ENCODE data around the gene AK1. TPM values are rescaled to one million over a fixed set of nuclear protein-coding genes. Genes with fewer than 3 reads are reported as not detected.

The AK1 gene
- total RNA-seq, 1 donor from 2014 or later = 64.5 TPM

DNA sequence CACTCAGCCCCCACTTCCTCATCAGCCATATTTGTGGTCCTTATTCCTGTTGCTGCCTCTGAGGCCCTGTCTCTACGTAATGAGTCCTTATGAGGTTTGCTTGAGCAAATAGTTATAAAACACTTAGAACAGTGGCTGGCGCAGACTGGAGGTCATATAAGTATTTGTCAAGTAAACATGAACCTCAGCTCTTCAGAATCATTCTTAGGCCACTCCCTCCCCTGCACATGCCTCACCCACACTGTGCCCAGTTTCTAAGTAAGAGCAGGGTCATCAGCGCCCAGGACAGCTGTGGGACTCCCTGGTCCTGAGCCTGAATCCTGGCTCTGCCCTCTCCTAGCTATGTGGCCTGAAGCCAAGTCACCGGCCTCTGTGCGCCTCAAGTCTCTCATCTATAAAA, 35.4 kb upstream of the AK1 start:
- Histone ChIP-seq H3K36me3 (peaks cover 38 to 48% of the 10 kb centered on the region in 2 donors), H3K27ac (no peak overlapping the region), H3K4me1 (peaks cover 10 to 22% of the 10 kb centered on the region in 2 donors), H3K9me3 (no peaks in the 10 kb centered on the region), H3K4me3 (no peak overlapping the region), H3K27me3 (no peaks in the 10 kb centered on the region)
- TF ChIP-seq, protein P1, sequence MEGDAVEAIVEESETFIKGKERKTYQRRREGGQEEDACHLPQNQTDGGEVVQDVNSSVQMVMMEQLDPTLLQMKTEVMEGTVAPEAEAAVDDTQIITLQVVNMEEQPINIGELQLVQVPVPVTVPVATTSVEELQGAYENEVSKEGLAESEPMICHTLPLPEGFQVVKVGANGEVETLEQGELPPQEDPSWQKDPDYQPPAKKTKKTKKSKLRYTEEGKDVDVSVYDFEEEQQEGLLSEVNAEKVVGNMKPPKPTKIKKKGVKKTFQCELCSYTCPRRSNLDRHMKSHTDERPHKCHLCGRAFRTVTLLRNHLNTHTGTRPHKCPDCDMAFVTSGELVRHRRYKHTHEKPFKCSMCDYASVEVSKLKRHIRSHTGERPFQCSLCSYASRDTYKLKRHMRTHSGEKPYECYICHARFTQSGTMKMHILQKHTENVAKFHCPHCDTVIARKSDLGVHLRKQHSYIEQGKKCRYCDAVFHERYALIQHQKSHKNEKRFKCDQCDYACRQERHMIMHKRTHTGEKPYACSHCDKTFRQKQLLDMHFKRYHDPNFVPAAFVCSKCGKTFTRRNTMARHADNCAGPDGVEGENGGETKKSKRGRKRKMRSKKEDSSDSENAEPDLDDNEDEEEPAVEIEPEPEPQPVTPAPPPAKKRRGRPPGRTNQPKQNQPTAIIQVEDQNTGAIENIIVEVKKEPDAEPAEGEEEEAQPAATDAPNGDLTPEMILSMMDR (IDR thresholded peaks at IDR 0.05) = no peak
- DNase-seq (ENCODE audit: low spot score in 2 of 2) = no peak
- intact Hi-C loops (cut with DNase I) = no loop called here

DNA sequence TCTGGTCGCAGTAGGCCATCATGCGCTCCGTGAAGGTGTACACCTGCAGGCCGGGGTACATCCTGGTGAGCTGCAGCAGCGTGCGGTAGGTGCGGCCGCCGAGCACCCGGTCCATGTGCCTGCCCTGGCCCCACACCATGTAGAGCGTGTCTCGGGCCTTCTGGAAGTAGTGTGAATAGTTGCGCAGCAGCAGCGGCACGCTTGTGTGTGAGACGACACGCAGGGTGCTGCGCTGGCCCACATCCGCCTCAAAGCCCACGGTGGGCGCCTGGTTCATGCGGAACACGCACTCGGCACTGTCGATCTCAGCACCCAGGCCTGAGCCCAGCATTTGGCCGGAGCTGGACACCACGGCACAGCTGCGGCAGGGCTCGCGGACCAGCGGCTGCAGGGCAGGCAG, 34.8 kb upstream of the AK1 start:
- peaks cover 5 to 17% of the 10 kb centered on the region in 2 donors for H3K4me1 ChIP-seq
- H3K27me3 ChIP-seq = no peaks in the 10 kb centered on the region
- H3K36me3 ChIP-seq = peaks cover 40 to 48% of the 10 kb centered on the region in 2 donors
- TF ChIP-seq, protein P1 (IDR thresholded peaks at IDR 0.05) = no peak
- no peak overlapping the region for H3K27ac ChIP-seq
- no peak for DNase-seq (ENCODE audit: low spot score in 2 of 2)
- H3K4me3 ChIP-seq = no peak overlapping the region
- intact Hi-C loops (cut with DNase I) = no loop called here
- H3K9me3 ChIP-seq = no peaks in the 10 kb centered on the region

DNA sequence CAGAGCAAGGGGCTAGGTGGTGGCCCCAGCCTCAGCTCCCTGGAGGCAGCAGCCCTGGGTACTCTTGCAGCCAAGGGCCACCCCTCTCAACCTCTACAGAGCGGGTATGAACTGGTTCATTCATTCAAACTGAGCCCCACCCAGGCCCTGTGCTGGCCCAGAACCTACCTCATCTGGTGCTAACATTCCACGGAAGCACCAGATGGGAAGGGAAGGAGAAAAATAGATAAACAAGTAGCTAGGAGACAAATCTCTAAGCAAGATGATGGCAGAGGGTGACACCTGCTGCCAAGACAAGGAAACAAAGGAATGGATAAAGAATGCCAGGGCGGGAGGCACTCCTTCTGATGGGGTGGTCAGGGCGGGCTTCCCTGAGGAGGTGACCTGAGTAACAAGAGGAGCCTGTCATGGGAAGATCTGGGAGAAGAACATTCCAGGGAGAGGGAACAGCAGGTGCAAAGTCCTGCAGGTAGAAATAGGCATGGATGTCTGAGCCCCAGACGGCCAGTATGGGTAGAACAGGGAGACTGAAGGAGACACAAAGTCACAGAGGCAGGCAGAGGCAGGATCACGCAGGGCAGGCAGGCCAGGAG, 33.2 kb upstream of the AK1 start:
- no peak for DNase-seq (ENCODE audit: low spot score in 2 of 2)
- intact Hi-C loops (cut with DNase I) = no loop called here
- no peaks in the 10 kb centered on the region for H3K9me3 ChIP-seq
- TF ChIP-seq, protein P1 (IDR thresholded peaks at IDR 0.05) = no peak
- H3K27ac ChIP-seq = peak overlapping the region in 1 of 2 donors; percentile 2
- no peaks in the 10 kb centered on the region for H3K27me3 ChIP-seq
- peaks cover 8 to 23% of the 10 kb centered on the region in 2 donors for H3K4me1 ChIP-seq
- no peak overlapping the region for H3K4me3 ChIP-seq
- H3K36me3 ChIP-seq = peaks cover 40 to 48% of the 10 kb centered on the region in 2 donors

DNA sequence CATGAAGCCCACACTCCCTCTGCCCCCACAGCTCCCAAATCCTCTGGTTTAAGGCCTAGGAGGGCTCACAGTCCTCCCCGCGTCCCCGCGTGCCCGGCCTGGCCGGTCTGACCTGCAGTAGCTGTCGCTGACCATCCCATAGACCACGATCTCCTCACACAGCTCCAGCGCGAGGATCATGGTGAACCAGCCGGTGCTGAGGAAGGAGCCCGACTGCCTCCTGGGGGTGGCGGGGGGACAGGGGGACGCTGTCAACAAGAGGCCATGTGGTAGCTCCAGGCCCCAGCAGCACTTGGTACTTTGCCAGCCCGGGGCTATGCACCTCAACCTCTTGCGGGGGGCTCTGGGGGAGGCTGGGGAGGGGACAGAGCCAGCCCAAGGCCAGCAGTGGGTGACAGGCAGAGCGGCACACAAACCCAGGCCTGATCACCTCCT, 32.4 kb upstream of the AK1 start:
- intact Hi-C loops (cut with DNase I) = no loop called here
- TF ChIP-seq, protein P1 (IDR thresholded peaks at IDR 0.05) = no peak
- Histone ChIP-seq H3K9me3 (no peaks in the 10 kb centered on the region), H3K36me3 (peaks cover 40 to 48% of the 10 kb centered on the region in 2 donors), H3K4me3 (no peak overlapping the region), H3K4me1 (peaks cover 6 to 22% of the 10 kb centered on the region in 2 donors), H3K27ac (no peak overlapping the region), H3K27me3 (no peaks in the 10 kb centered on the region)
- no peak for DNase-seq (ENCODE audit: low spot score in 2 of 2)

GRCh38 chr9:127908660-127908926, 31.1 kb upstream of the AK1 start:
- Histone ChIP-seq H3K9me3 (no peaks in the 10 kb centered on the region), H3K36me3 (peaks cover 38 to 45% of the 10 kb centered on the region in 2 donors), H3K27me3 (no peaks in the 10 kb centered on the region), H3K4me3 (no peak overlapping the region), H3K27ac (peak overlapping the region; percentile 17 to 86), H3K4me1 (peaks cover 14 to 35% of the 10 kb centered on the region in 2 donors)
- intact Hi-C loops (cut with DNase I) = no loop called here
- DNase-seq (ENCODE audit: low spot score in 2 of 2) = no peak
- TF ChIP-seq, protein P1 (IDR thresholded peaks at IDR 0.05) = no peak
